B cell (primary cell): ENCODE measurements around the gene MUC12. TPM values are rescaled to one million over a fixed set of nuclear protein-coding genes. Genes with fewer than 3 reads are reported as not detected.
"Not testable (repeated sequence)": the region's sequence is repeated elsewhere in the genome, so short reads cannot be mapped to it uniquely, and the experiment has no call there.

Experiments used
- ATAC-seq: fragments of 200-7000 bp; cut with Tn5 transposase; one replicate; pipeline ENCODE4 v1.10.0; 2021; ENCODE audit warnings: low read depth, mild to moderate bottlenecking, moderate number of reproducible peaks, moderate library complexity
- CTCF ChIA-PET: fragments of 350-600 bp; sonication (Branson Sonifier 250); formaldehyde crosslinking; loops from one replicate; lab custom pipeline; 2021; ENCODE audit warnings: antibody characterized with exemption, inconsistent platforms; lab: Charles Lee
- POLR2A ChIA-PET: fragments of 350-600 bp; sonication (Branson Sonifier 250); formaldehyde crosslinking; loops from one replicate; lab custom pipeline; 2021; ENCODE audit warnings: antibody characterized with exemption; lab: Charles Lee
- DNase-seq: peaks from one replicate; pipeline ENCODE4 v3.0.0; 2013
- H2AFZ ChIP-seq: 2 replicates; pipeline ENCODE4 v1.6.1; 2012; ENCODE audit warnings: mild to moderate bottlenecking, low read depth, low read length; ENCODE audit not compliant: insufficient read depth, poor library complexity, severe bottlenecking
- H3K27ac ChIP-seq, 2 donors: 1 replicate in 1 of 2; 2 replicates in 1 of 2; pipeline ENCODE4 v1.5.1; 2012 to 2013; ENCODE audit warnings: low read length in 2 of 2, mild to moderate bottlenecking in 2 of 2, moderate library complexity in 1 of 2
- H3K27me3 ChIP-seq, 4 experiments: fragments of 200-600 bp in 1 of 4; sonication (generic) in 1 of 4; replicated peaks in 1 of 4; 1 replicate in 2 of 4; 2 replicates in 2 of 4; pipeline versions ENCODE4 v1.6.1 to v1.7.0; 2013 to 2016; ENCODE audit warnings: low read length in 3 of 4, mild to moderate bottlenecking in 2 of 4, mixed read lengths in 1 of 4, moderate library complexity in 1 of 4; ENCODE audit not compliant: insufficient read depth in 4 of 4, control insufficient read depth in 3 of 4; ENCODE audit errors: control extremely low read depth in 1 of 4
- H3K36me3 ChIP-seq, 2 experiments: replicated peaks in 1 of 2; 1 replicate in 1 of 2; 2 replicates in 1 of 2; pipeline versions ENCODE4 v1.6.1 to v1.7.1; 2013; ENCODE audit warnings: low read length in 1 of 2; ENCODE audit not compliant: insufficient read depth in 2 of 2, control insufficient read depth in 1 of 2; ENCODE audit errors: control extremely low read depth in 1 of 2, extremely low read depth in 1 of 2
- H3K4me1 ChIP-seq, 2 donors: fragments of 200-600 bp in 1 of 2; sonication (generic) in 1 of 2; 1 replicate in 1 of 2; 2 replicates in 1 of 2; pipeline versions ENCODE4 v1.5.1 to v1.6.1; 2013 to 2017; ENCODE audit warnings: low read length in 2 of 2; ENCODE audit not compliant: control insufficient read depth in 2 of 2, insufficient read depth in 2 of 2
- H3K4me2 ChIP-seq: replicated peaks from 2 replicates; pipeline ENCODE3; 2012; ENCODE audit warnings: mild to moderate bottlenecking, low read depth, low read length; ENCODE audit not compliant: poor library complexity, severe bottlenecking
- H3K4me3 ChIP-seq, 5 experiments: fragments of 200-600 bp in 1 of 5; sonication (generic) in 1 of 5; 1 replicate in 3 of 5; 2 replicates in 2 of 5; pipeline versions ENCODE4 v1.5.1 to v1.7.0; 2011 to 2016; ENCODE audit warnings: low read length in 4 of 5, mild to moderate bottlenecking in 4 of 5, low read depth in 2 of 5, control low read depth in 1 of 5, moderate library complexity in 1 of 5; ENCODE audit not compliant: insufficient read depth in 1 of 5; ENCODE audit errors: control extremely low read depth in 1 of 5, extremely low read depth in 1 of 5
- H3K79me2 ChIP-seq: fragments of 200-600 bp; sonication (generic); one replicate; pipeline ENCODE4 v1.6.0; 2016; ENCODE audit warnings: low read length; ENCODE audit not compliant: control insufficient read depth, insufficient read depth
- H3K9ac ChIP-seq: fragments of 200-600 bp; sonication (generic); 2 replicates; pipeline ENCODE4 v1.6.1; 2017; ENCODE audit warnings: mild to moderate bottlenecking, low read length, moderate library complexity
- H3K9me3 ChIP-seq, 3 donors: one replicate each; pipeline versions ENCODE4 v1.6.1 to v1.7.1; 2013; ENCODE audit warnings: low read length in 2 of 3; ENCODE audit not compliant: control insufficient read depth in 2 of 3, insufficient read depth in 1 of 3; ENCODE audit errors: control extremely low read depth in 1 of 3
- H4K20me1 ChIP-seq: 2 replicates; pipeline ENCODE4 v1.6.0; 2012; ENCODE audit warnings: mild to moderate bottlenecking, low read length; ENCODE audit not compliant: insufficient read depth, control insufficient read depth, poor library complexity, severe bottlenecking
- H3K27ac Mint-ChIP-seq: one replicate; pipeline ENCODE4 v1.8.0; 2021; ENCODE audit warnings: mixed read lengths
- H3K27me3 Mint-ChIP-seq: one replicate; pipeline ENCODE4 v1.8.0; 2021; ENCODE audit warnings: mixed read lengths
- H3K4me1 Mint-ChIP-seq: one replicate; pipeline ENCODE4 v1.8.0; 2021; ENCODE audit warnings: mixed read lengths
- H3K4me3 Mint-ChIP-seq: one replicate; pipeline ENCODE4 v1.8.0; 2021; ENCODE audit warnings: mixed read lengths
- H3K9me3 Mint-ChIP-seq: one replicate; pipeline ENCODE4 v1.8.0; 2022; ENCODE audit warnings: mixed read lengths; ENCODE audit not compliant: insufficient read depth
- EZH2 ChIP-seq: IDR thresholded peaks from 2 replicates; pipeline ENCODE4 v1.6.1; 2012; ENCODE audit warnings: borderline replicate concordance, low read depth, mild to moderate bottlenecking, moderate library complexity, low read length; ENCODE audit not compliant: insufficient read depth, poor library complexity, severe bottlenecking
- WGBS: methylation state at CpG from one replicate; pipeline ENCODE4 v1.1.5; 2013; ENCODE audit warnings: missing lambda C conversion rate; ENCODE audit not compliant: insufficient coverage; 5-methylcytosine and 5-hydroxymethylcytosine counted together
- intact Hi-C: fragments of 100-400 bp; cut with micrococcal nuclease; formaldehyde crosslinking; loops from one replicate; pipeline ENCODE4 v1.10.0; 2022
- polyA plus RNA-seq: library from polyadenylated mRNA; depleted of rRNA; stranded (reverse); fragments of >200 nt; gene quantifications from 2 replicates; pipeline ENCODE4 v1.2.3, GENCODE V29; 2012
- total RNA-seq, 2 donors: library from RNA; stranded (reverse); fragments of 120-200 nt in 1 of 2; gene quantifications; 1 replicate in 1 of 2; 2 replicates in 1 of 2; pipeline versions ENCODE4 v1.2.3 to v1.2.4, GENCODE V29; 2013 to 2022
- TF ChIP-seq, protein P1 (sequence below): fragments of 200-600 bp; IDR thresholded peaks from one replicate; pipeline ENCODE4 v1.8.0; 2022; ENCODE audit warnings: antibody characterized with exemption, mild to moderate bottlenecking

The MUC12 gene
- total and polyA plus RNA-seq, 2 donors (not counting 1 experiment from before 2014, with no cell fraction given) = 0.81 TPM; not detected in 1

DNA sequence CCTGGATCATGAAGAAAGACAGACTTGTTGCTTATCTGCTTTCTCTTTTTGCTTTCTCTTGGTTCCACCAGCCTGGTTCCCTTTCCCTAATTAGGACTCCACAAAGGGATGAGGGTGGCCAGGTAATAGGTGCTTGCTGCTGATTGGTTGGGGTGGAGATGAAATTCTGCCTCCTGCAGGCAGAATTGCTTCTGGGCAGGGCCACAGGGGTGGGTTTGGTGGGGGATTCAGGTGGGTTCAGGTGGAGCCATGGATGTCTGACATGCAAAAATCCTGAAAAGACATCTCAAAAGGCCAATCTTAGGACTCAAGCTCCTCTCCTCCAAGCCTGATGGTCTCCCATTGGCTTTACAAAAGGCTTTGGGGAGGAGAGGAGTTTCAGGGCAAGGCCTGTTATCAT, 48.3 kb upstream of the MUC12 start:
- H3K36me3 ChIP-seq = no peaks in the 10 kb centered on the region
- H3K9ac ChIP-seq = no peak overlapping the region
- no peaks in the 10 kb centered on the region for H3K9me3 Mint-ChIP-seq
- H3K4me2 ChIP-seq = no peak overlapping the region
- no peaks in the 10 kb centered on the region for H3K79me2 ChIP-seq
- H3K4me3 ChIP-seq = no peak overlapping the region
- H3K4me3 Mint-ChIP-seq = no peak overlapping the region
- H3K27ac Mint-ChIP-seq = no peak overlapping the region
- intact Hi-C loops = no loop called here
- CTCF ChIA-PET = no interaction called here
- H3K4me1 ChIP-seq = no peaks in the 10 kb centered on the region
- DNase-seq (no peak), ATAC-seq (no peak)
- no peaks in the 10 kb centered on the region for H3K4me1 Mint-ChIP-seq
- H3K27me3 ChIP-seq = no peaks in the 10 kb centered on the region
- H2AFZ ChIP-seq = no peak overlapping the region
- H4K20me1 ChIP-seq = no peaks in the 10 kb centered on the region
- H3K27me3 Mint-ChIP-seq = peaks cover 44% of the 10 kb centered on the region
- H3K27ac ChIP-seq = no peak overlapping the region
- POLR2A ChIA-PET = no interaction called here
- H3K9me3 ChIP-seq = no peaks in the 10 kb centered on the region
- no peak for TF ChIP-seq EZH2
- TF ChIP-seq, protein P1, sequence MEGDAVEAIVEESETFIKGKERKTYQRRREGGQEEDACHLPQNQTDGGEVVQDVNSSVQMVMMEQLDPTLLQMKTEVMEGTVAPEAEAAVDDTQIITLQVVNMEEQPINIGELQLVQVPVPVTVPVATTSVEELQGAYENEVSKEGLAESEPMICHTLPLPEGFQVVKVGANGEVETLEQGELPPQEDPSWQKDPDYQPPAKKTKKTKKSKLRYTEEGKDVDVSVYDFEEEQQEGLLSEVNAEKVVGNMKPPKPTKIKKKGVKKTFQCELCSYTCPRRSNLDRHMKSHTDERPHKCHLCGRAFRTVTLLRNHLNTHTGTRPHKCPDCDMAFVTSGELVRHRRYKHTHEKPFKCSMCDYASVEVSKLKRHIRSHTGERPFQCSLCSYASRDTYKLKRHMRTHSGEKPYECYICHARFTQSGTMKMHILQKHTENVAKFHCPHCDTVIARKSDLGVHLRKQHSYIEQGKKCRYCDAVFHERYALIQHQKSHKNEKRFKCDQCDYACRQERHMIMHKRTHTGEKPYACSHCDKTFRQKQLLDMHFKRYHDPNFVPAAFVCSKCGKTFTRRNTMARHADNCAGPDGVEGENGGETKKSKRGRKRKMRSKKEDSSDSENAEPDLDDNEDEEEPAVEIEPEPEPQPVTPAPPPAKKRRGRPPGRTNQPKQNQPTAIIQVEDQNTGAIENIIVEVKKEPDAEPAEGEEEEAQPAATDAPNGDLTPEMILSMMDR = no peak

DNA sequence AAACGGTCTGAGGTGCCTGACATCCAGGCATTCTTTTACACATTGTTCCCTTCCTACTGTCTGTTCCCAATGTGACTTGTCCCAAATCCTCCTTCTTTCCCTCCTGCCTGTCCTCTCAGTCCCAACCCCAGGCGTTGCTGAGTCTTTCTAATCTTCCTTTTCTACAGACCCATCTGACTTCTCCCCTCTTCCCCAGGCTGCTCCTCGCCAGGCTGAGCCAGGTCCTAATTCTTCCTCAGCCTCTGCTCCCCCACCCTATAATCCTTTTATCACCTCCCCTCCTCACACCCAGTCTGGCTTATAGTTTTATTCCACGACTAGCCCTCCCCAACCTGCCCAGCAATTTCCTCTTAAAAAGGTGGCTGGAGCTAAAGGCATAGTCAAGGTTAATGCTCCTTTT, 45.7 kb upstream of the MUC12 start:
- H3K4me3 ChIP-seq, DNase-seq, POLR2A ChIA-PET, H3K4me3 Mint-ChIP-seq, H3K4me1 Mint-ChIP-seq, H3K9me3 ChIP-seq, ATAC-seq, H3K27ac Mint-ChIP-seq, H3K79me2 ChIP-seq, H3K4me1 ChIP-seq, intact Hi-C loops, CTCF ChIA-PET, H3K27me3 ChIP-seq, H3K4me2 ChIP-seq, H2AFZ ChIP-seq, H3K9me3 Mint-ChIP-seq, H3K9ac ChIP-seq, H3K36me3 ChIP-seq, H4K20me1 ChIP-seq, H3K27ac ChIP-seq: not testable (repeated sequence)
- peaks cover 38% of the 10 kb centered on the region for H3K27me3 Mint-ChIP-seq
- 70% methylated on average over 4 of the region's 4 CpGs for WGBS
